A549 (cell line): ENCODE results near the gene TECPR2.

Source experiments
- EHMT2 ChIP-seq: fragments of 200-600 bp; sonication (generic); IDR thresholded peaks from 2 replicates; pipeline ENCODE4 v1.6.1; 2016; ENCODE audit warnings: antibody characterized with exemption, low read depth, mild to moderate bottlenecking, moderate library complexity
- TF ChIP-seq, protein P1 (sequence below): IDR thresholded peaks from 2 replicates; pipeline ENCODE4 v1.6.1; 2012; ENCODE audit warnings: low read depth, borderline replicate concordance

DNA sequence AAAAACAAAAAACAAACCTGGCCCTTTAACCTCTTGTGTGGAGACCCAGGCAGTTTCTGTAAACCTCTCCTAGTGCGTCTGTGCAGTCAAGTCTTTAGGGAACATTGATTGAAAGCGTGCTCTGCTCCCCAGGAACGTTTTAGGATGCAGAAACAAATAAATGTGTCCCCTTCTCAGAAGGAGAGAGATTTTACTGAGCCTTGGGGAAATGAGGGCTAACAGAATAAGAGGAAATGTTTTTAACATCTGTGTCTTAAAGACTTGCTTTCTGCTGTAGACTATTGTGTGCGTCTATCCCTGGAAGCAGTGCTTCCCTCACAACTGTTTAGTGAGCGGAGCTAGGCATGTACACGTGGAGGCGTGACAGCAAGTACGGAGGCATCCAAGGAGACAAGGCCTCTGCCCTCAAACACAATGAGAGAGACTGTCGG, 54.3 kb downstream of the TECPR2 start:
- TF ChIP-seq, protein P1, sequence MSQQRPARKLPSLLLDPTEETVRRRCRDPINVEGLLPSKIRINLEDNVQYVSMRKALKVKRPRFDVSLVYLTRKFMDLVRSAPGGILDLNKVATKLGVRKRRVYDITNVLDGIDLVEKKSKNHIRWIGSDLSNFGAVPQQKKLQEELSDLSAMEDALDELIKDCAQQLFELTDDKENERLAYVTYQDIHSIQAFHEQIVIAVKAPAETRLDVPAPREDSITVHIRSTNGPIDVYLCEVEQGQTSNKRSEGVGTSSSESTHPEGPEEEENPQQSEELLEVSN: no peak
- no peak for TF ChIP-seq EHMT2
